WTC11 (cell line): Measurements from ENCODE around the gene C1D. TPM values are rescaled to one million over a fixed set of nuclear protein-coding genes. Genes with fewer than 3 reads are reported as not detected.

Experiments used
- ATAC-seq: fragments of 200-7000 bp; cut with Tn5 transposase; 2 replicates; pipeline ENCODE4 v1.10.0; 2021; ENCODE audit warnings: mild to moderate bottlenecking, moderate library complexity
- CTCF ChIA-PET: fragments of 300-600 bp; sonication (Branson Sonifier 250); formaldehyde crosslinking; loops from one replicate; lab custom pipeline; 2021; ENCODE audit warnings: antibody characterized with exemption; lab: Charles Lee
- POLR2A ChIA-PET: fragments of 350-600 bp; sonication (Branson Sonifier 250); formaldehyde crosslinking; loops from one replicate; lab custom pipeline; 2021; ENCODE audit warnings: antibody characterized with exemption; lab: Charles Lee
- DNase-seq: peaks from one replicate; pipeline ENCODE4 v3.0.0; 2021; ENCODE audit warnings: low spot score
- H3K27ac Mint-ChIP-seq: 2 replicates; pipeline ENCODE4 v1.8.0; 2021; ENCODE audit warnings: mixed read lengths
- H3K27me3 Mint-ChIP-seq: 2 replicates; pipeline ENCODE4 v1.8.0; 2021; ENCODE audit warnings: low read depth, mild to moderate bottlenecking, moderate library complexity, mixed read lengths
- H3K36me3 Mint-ChIP-seq: 2 replicates; pipeline ENCODE4 v1.8.0; 2021; ENCODE audit warnings: mixed read lengths
- H3K4me1 Mint-ChIP-seq: 2 replicates; pipeline ENCODE4 v1.8.0; 2022; ENCODE audit warnings: mixed read lengths
- H3K4me3 Mint-ChIP-seq: 2 replicates; pipeline ENCODE4 v1.8.0; 2021; ENCODE audit warnings: mild to moderate bottlenecking, moderate library complexity, mixed read lengths
- H3K9me3 Mint-ChIP-seq: 2 replicates; pipeline ENCODE4 v1.8.0; 2021; ENCODE audit warnings: mixed read lengths
- ARID4B ChIP-seq: sonication (generic); formaldehyde crosslinking; IDR thresholded peaks from 2 replicates; pipeline ENCODE4 v1.8.0; 2023; ENCODE audit warnings: missing genetic modification reagents, mild to moderate bottlenecking, borderline replicate concordance
- ATF2 ChIP-seq: sonication (generic); formaldehyde crosslinking; IDR thresholded peaks from 2 replicates; pipeline ENCODE4 v1.8.1; 2022; ENCODE audit warnings: low read depth, missing genetic modification reagents, borderline replicate concordance
- E2F5 ChIP-seq: sonication (generic); formaldehyde crosslinking; IDR thresholded peaks from 2 replicates; pipeline ENCODE4 v1.8.1; 2022; ENCODE audit warnings: mild to moderate bottlenecking, moderate library complexity, missing genetic modification reagents
- FOXK1 ChIP-seq: sonication (generic); formaldehyde crosslinking; IDR thresholded peaks from 2 replicates; pipeline ENCODE4 v1.8.0; 2022; ENCODE audit warnings: mild to moderate bottlenecking, moderate library complexity, missing genetic modification reagents
- GABPB1 ChIP-seq: sonication (generic); formaldehyde crosslinking; IDR thresholded peaks from 2 replicates; pipeline ENCODE4 v1.8.1; 2023; ENCODE audit warnings: mild to moderate bottlenecking, missing genetic modification reagents
- GRHL2 ChIP-seq: fragments of 250-450 bp; sonication (Bioruptor Pico); IDR thresholded peaks from 2 replicates; pipeline ENCODE4 v1.8.0; 2022; ENCODE audit warnings: mild to moderate bottlenecking, moderate library complexity; ENCODE audit not compliant: insufficient replicate concordance, severe bottlenecking
- IRF1 ChIP-seq: sonication (generic); formaldehyde crosslinking; IDR thresholded peaks from 2 replicates; pipeline ENCODE4 v1.8.0; 2023; ENCODE audit warnings: missing genetic modification reagents
- NFATC4 ChIP-seq: fragments of 250-450 bp; sonication (Bioruptor Pico); IDR thresholded peaks from 2 replicates; pipeline ENCODE4 v1.9.0; 2021; ENCODE audit warnings: mild to moderate bottlenecking
- NR2C2 ChIP-seq: sonication (generic); formaldehyde crosslinking; IDR thresholded peaks from 2 replicates; pipeline ENCODE4 v1.8.0; 2022; ENCODE audit warnings: mild to moderate bottlenecking, missing genetic modification reagents
- PRDM15 ChIP-seq: sonication (generic); formaldehyde crosslinking; IDR thresholded peaks from 2 replicates; pipeline ENCODE4 v1.8.0; 2022; ENCODE audit warnings: missing genetic modification reagents
- PRRX2 ChIP-seq: fragments of 250-450 bp; sonication (Bioruptor Pico); IDR thresholded peaks from 2 replicates; pipeline ENCODE4 v1.8.0; 2021; ENCODE audit warnings: mild to moderate bottlenecking
- RELA ChIP-seq: sonication (generic); formaldehyde crosslinking; IDR thresholded peaks from 2 replicates; pipeline ENCODE4 v1.8.1; 2022; ENCODE audit warnings: missing genetic modification reagents, mild to moderate bottlenecking, borderline replicate concordance
- STAT6 ChIP-seq: sonication (generic); formaldehyde crosslinking; conservative IDR thresholded peaks from 2 replicates; pipeline ENCODE4 v1.8.1; 2023; ENCODE audit warnings: mild to moderate bottlenecking, low read depth, missing genetic modification reagents, moderate library complexity
- TEAD4 ChIP-seq: sonication (generic); formaldehyde crosslinking; IDR thresholded peaks from 2 replicates; pipeline ENCODE4 v1.8.0; 2022; ENCODE audit warnings: mild to moderate bottlenecking, missing genetic modification reagents
- ZNF121 ChIP-seq: sonication (generic); formaldehyde crosslinking; IDR thresholded peaks from 2 replicates; pipeline ENCODE4 v1.8.0; 2023; ENCODE audit warnings: missing genetic modification reagents
- ZNF138 ChIP-seq: sonication (generic); formaldehyde crosslinking; conservative IDR thresholded peaks from 2 replicates; pipeline ENCODE4 v1.8.1; 2022; ENCODE audit warnings: mild to moderate bottlenecking, moderate library complexity, missing genetic modification reagents
- ZNF416 ChIP-seq: fragments of 250-450 bp; sonication (Bioruptor Pico); IDR thresholded peaks from 2 replicates; pipeline ENCODE4 v1.9.0; 2021; ENCODE audit warnings: mild to moderate bottlenecking, inconsistent platforms
- ZNF423 ChIP-seq: fragments of 250-450 bp; sonication (Bioruptor Pico); IDR thresholded peaks from 2 replicates; pipeline ENCODE4 v2.1.2; 2022; ENCODE audit warnings: mild to moderate bottlenecking, moderate library complexity
- ZNF671 ChIP-seq: fragments of 250-450 bp; sonication (Bioruptor Pico); IDR thresholded peaks from 2 replicates; pipeline ENCODE4 v1.8.0; 2021; ENCODE audit warnings: mild to moderate bottlenecking
- total RNA-seq: library from RNA; stranded (reverse); gene quantifications from 3 replicates; pipeline ENCODE4 v1.2.3, GENCODE V29; 2021

C1D gene
- total RNA-seq, 1 experiment from 2014 or later, result 21.0 TPM

- TF ChIP-seq PRDM15 (CRISPR knock-in tag) (no peak), E2F5 (CRISPR knock-in tag) (no peak), GABPB1 (no peak), RELA (no peak)
Observed at GRCh38 chr2:68043695-68044094, 19.1 kb downstream of the C1D start (continued).

- no peaks in the 10 kb centered on the region for H3K27me3 Mint-ChIP-seq
- TF ChIP-seq STAT6 (CRISPR knock-in tag) (no peak), ZNF416 (CRISPR knock-in tag) (no peak), GRHL2 (CRISPR knock-in tag) (no peak), IRF1 (CRISPR knock-in tag) (no peak), ARID4B (CRISPR knock-in tag) (no peak), TEAD4 (CRISPR knock-in tag) (no peak), ZNF121 (CRISPR knock-in tag) (no peak), ZNF423 (CRISPR knock-in tag) (no peak), NFATC4 (CRISPR knock-in tag) (no peak), PRRX2 (CRISPR knock-in tag) (no peak), FOXK1 (CRISPR knock-in tag) (no peak), ZNF138 (CRISPR knock-in tag) (no peak), ATF2 (CRISPR knock-in tag) (no peak), ZNF671 (CRISPR knock-in tag) (no peak), NR2C2 (no peak)
- ChIA-PET CTCF (no interaction called here), POLR2A (no interaction called here)
- DNase-seq (no peak), ATAC-seq (no peak)
- H3K9me3 Mint-ChIP-seq, result no peaks in the 10 kb centered on the region
- no peak overlapping the region for H3K4me3 Mint-ChIP-seq
- peaks cover 6% of the 10 kb centered on the region; the same call in 1 of the 2 replicates for H3K36me3 Mint-ChIP-seq
- H3K27ac Mint-ChIP-seq, result no peak overlapping the region
- no peaks in the 10 kb centered on the region for H3K4me1 Mint-ChIP-seq
Observed at GRCh38 chr2:68043032-68043431, 19.8 kb downstream of the C1D start.
